ENCODE data around the gene HSPG2. TPM values are rescaled to one million over a fixed set of nuclear protein-coding genes. Genes with fewer than 3 reads are reported as not detected.

Gene HSPG2
- total RNA-seq, 2 experiments from 2014 or later: 1.7 to 2.3 TPM

- POLR2A ChIA-PET: no interaction called here
- CTCF ChIA-PET: no interaction called here
These were observed 50.5 kb downstream of the HSPG2 start for GRCh38 chr1:21886486-21887215.

GRCh38 chr1:21885236-21886037 lies 51.7 kb downstream of the HSPG2 start:
- ChIA-PET CTCF (no interaction called here), POLR2A (no interaction called here)

- POLR2A ChIA-PET: no interaction called here
- CTCF ChIA-PET: no interaction called here
These were observed 52.5 kb downstream of the HSPG2 start for GRCh38 chr1:21884456-21885235.

- CTCF ChIA-PET: no interaction called here
- POLR2A ChIA-PET: no interaction called here
These were observed 54.2 kb downstream of the HSPG2 start for GRCh38 chr1:21882721-21883415.

- ChIA-PET CTCF (interaction anchor here (0.6 kb wide), 1 partner anchor 96 kb away, joined by 3 read pairs; no protein-coding TSS in a partner anchor), POLR2A (no interaction called here)
These were observed 55.9 kb downstream of the HSPG2 start for GRCh38 chr1:21881250-21881649.

GRCh38 chr1:21880619-21880970 lies 56.5 kb downstream of the HSPG2 start:
- ChIA-PET POLR2A (no interaction called here), CTCF (no interaction called here)

- POLR2A ChIA-PET: no interaction called here
- CTCF ChIA-PET: no interaction called here
These were observed 57.0 kb downstream of the HSPG2 start for GRCh38 chr1:21879928-21880618.

- CTCF ChIA-PET: no interaction called here
- POLR2A ChIA-PET: no interaction called here
These were observed 58.2 kb downstream of the HSPG2 start for GRCh38 chr1:21878840-21879478.

- ChIA-PET CTCF (no interaction called here), POLR2A (no interaction called here)
These were observed 58.9 kb downstream of the HSPG2 start for GRCh38 chr1:21878009-21878773.

GRCh38 chr1:21876267-21876666 lies 60.8 kb downstream of the HSPG2 start:
- ChIA-PET CTCF (no interaction called here), POLR2A (no interaction called here)

GRCh38 chr1:21875621-21876063 lies 61.5 kb downstream of the HSPG2 start:
- CTCF ChIA-PET: no interaction called here

GRCh38 chr1:21874778-21875547 lies 62.1 kb downstream of the HSPG2 start:
- POLR2A ChIA-PET: no interaction called here
- CTCF ChIA-PET: no interaction called here

More at GRCh38 chr1:21875621-21876063, 61.5 kb downstream of the HSPG2 start:
- POLR2A ChIA-PET: no interaction called here

- ChIA-PET CTCF (no interaction called here), POLR2A (no interaction called here)
These were observed 62.8 kb downstream of the HSPG2 start for GRCh38 chr1:21874328-21874727.

GRCh38 chr1:21873761-21874160 lies 63.3 kb downstream of the HSPG2 start:
- ChIA-PET CTCF (no interaction called here), POLR2A (no interaction called here)

- CTCF ChIA-PET: no interaction called here
- POLR2A ChIA-PET: no interaction called here
These were observed 63.9 kb downstream of the HSPG2 start for GRCh38 chr1:21873174-21873573.

GRCh38 chr1:21872445-21873079 lies 64.5 kb downstream of the HSPG2 start:
- POLR2A ChIA-PET: no interaction called here

GRCh38 chr1:21871943-21872342 lies 65.2 kb downstream of the HSPG2 start:
- ChIA-PET CTCF (no interaction called here), POLR2A (no interaction called here)

More at GRCh38 chr1:21872445-21873079, 64.5 kb downstream of the HSPG2 start:
- CTCF ChIA-PET: no interaction called here

Measured in activated CD8-positive, alpha-beta memory T cell treated with anti-CD3 and anti-CD28 coated beads for 36 hours (primary cell).